ENCODE data around the gene HSPA13. TPM values are rescaled to one million over a fixed set of nuclear protein-coding genes. Genes with fewer than 3 reads are reported as not detected.

HSPA13 gene
- total and polyA plus RNA-seq, 10 of the 15 experiments (the other 5 are each of a cell fraction or from before 2014, with no cell fraction given): 10.0 to 26.9 (median 18.6) TPM

- ChIA-PET CTCF (interaction anchor here (0.6 kb wide), 1 partner anchor 50 kb away, joined by 4 read pairs; no protein-coding TSS in a partner anchor), POLR2A (no interaction called here), SMC1A (ENCODE audit: uncharacterized antibody, unreplicated experiment) (interaction anchor here (2.0 kb wide), 1 partner anchor 20 kb away, joined by 4 read pairs; no protein-coding TSS in a partner anchor), RAD21 (ENCODE audit: unreplicated experiment) (interaction anchor here (1.3 kb wide), 1 partner anchor 492 kb away, joined by 4 read pairs; no protein-coding TSS in a partner anchor)
- peaks cover 35% of the 10 kb centered on the region for H3K79me2 ChIP-seq (ENCODE audit: control insufficient read depth, insufficient read depth, low read length)
- intact Hi-C loops (cut with micrococcal nuclease; ENCODE audit: unreplicated experiment) (loop anchor here (5.0 kb wide), 1 partner anchor 683 kb away; no protein-coding TSS in a partner anchor), in situ Hi-C loops (cut with MboI) (loop anchor here (5.0 kb wide), 1 partner anchor 1343 kb away; the partner anchor contains the start of gene USP25)
- no peak overlapping the region; the same call in 1 of the 2 replicates for H3K9ac ChIP-seq (ENCODE audit: control insufficient read depth, insufficient read depth, low read length)
- H2AFZ ChIP-seq (ENCODE audit: control insufficient read depth, low read depth, low read length): peak overlapping the region; percentile 91
- ATAC-seq: no peak
- WGBS (ENCODE audit: insufficient coverage, insufficient replicate concordance, low lambda C conversion rate, missing lambda C conversion rate): 97% methylated on average over 2 of the region's 2 CpGs
- peaks cover 0 to 1% of the 10 kb centered on the region in 2 experiments; a peak in 1 of 4 replicates for H3K36me3 ChIP-seq (ENCODE audit: control insufficient read depth in 2 of 2, insufficient read depth in 2 of 2, low read length in 1 of 2)
- peak overlapping the region; percentile 88 for H3K4me3 ChIP-seq
- H4K20me1 ChIP-seq (ENCODE audit: control insufficient read depth, insufficient read depth): no peaks in the 10 kb centered on the region
- no peak for DNase-seq (ENCODE audit: low read depth, low spot score)
- H3K4me2 ChIP-seq (ENCODE audit: control insufficient read depth, insufficient read depth): peak overlapping the region; percentile 92
- no peak for FAIRE-seq
- BruUV-seq (replicated peaks): no TSS peak
- no peak overlapping the region for H3K27ac ChIP-seq (ENCODE audit: control insufficient read depth, insufficient read depth)
- no peaks in the 10 kb centered on the region for H3K27me3 ChIP-seq (replicated peaks in 1 of 2; ENCODE audit: control insufficient read depth in 2 of 2, insufficient read depth in 2 of 2, low read length in 1 of 2)
- 0 out of 2 replicates have a peak, but pooled peaks cover 6% of the 10 kb centered on the region for H3K4me1 ChIP-seq (ENCODE audit: control insufficient read depth, insufficient read depth, low read length)
- no peaks in the 10 kb centered on the region; the same call in 2 of the 3 replicates for H3K9me3 ChIP-seq (replicated peaks; ENCODE audit: control insufficient read depth, insufficient read depth, low read length)
- no peak for TF ChIP-seq FOXK2 (IDR thresholded peaks at IDR 0.05)
- TF ChIP-seq NKRF (conservative IDR thresholded peaks at IDR 0.05): no peak
- no peak for TF ChIP-seq SREBF2 (IDR thresholded peaks at IDR 0.05; ENCODE audit: low read length)
- TF ChIP-seq ZBED1 (IDR thresholded peaks at IDR 0.05; ENCODE audit: borderline replicate concordance): no peak
- TF ChIP-seq LARP7 (IDR thresholded peaks at IDR 0.05): no peak
- TF ChIP-seq NR2F1 (conservative IDR thresholded peaks at IDR 0.05): no peak
- TF ChIP-seq MAX (IDR thresholded peaks at IDR 0.05; ENCODE audit: low read depth, low read length): no peak
- TF ChIP-seq WRNIP1 (IDR thresholded peaks at IDR 0.05; ENCODE audit: borderline replicate concordance, low read depth, low read length): no peak
- no peak for TF ChIP-seq NFYB (IDR thresholded peaks at IDR 0.05; ENCODE audit: insufficient read depth, low read depth, low read length)
- no peak for TF ChIP-seq CHD1 (IDR thresholded peaks at IDR 0.05; ENCODE audit: low read depth, low read length)
- no peak for TF ChIP-seq E4F1 (IDR thresholded peaks at IDR 0.05; ENCODE audit: borderline replicate concordance, partially characterized antibody)
- no peak for TF ChIP-seq POLR2AphosphoS2 (IDR thresholded peaks at IDR 0.05; ENCODE audit: low read depth, low read length)
- TF ChIP-seq TARDBP (IDR thresholded peaks at IDR 0.05; ENCODE audit: borderline replicate concordance): no peak
- TF ChIP-seq CBX5 (IDR thresholded peaks at IDR 0.05; ENCODE audit: low read depth): no peak
- no peak for TF ChIP-seq RELA (IDR thresholded peaks at IDR 0.05; ENCODE audit: borderline replicate concordance, partially characterized antibody)
- TF ChIP-seq ELK1 (IDR thresholded peaks at IDR 0.05; ENCODE audit: low read depth, low read length): no peak
- no peak for TF ChIP-seq PBX3 (IDR thresholded peaks at IDR 0.05; ENCODE audit: insufficient replicate concordance, low read depth, low read length)
- no peak for TF ChIP-seq CHD2 (IDR thresholded peaks at IDR 0.05; ENCODE audit: borderline replicate concordance, low read depth, low read length)
Measured at GRCh38 chr21:14384453-14384852, 1.5 kb upstream of the HSPA13 start.

Measured in GM12878 (cell line).